Glutamatergic neuron (in vitro differentiated cells): Measurements from ENCODE around the gene NR0B2. TPM values are rescaled to one million over a fixed set of nuclear protein-coding genes. Genes with fewer than 3 reads are reported as not detected.
"Not testable (repeated sequence)": the region's sequence is repeated elsewhere in the genome, so short reads cannot be mapped to it uniquely, and the experiment has no call there.

Source experiments
- DNase-seq: peaks from one replicate; pipeline ENCODE4 v3.0.0; 2022
- H3K27ac Mint-ChIP-seq: one replicate; pipeline ENCODE4 v1.8.0; 2020; ENCODE audit warnings: mild to moderate bottlenecking, mixed read lengths, inconsistent platforms; ENCODE audit not compliant: unreplicated experiment
- H3K27me3 Mint-ChIP-seq: one replicate; pipeline ENCODE4 v1.8.0; 2020; ENCODE audit warnings: mild to moderate bottlenecking, moderate library complexity, mixed read lengths, inconsistent platforms; ENCODE audit not compliant: unreplicated experiment
- H3K36me3 Mint-ChIP-seq: one replicate; pipeline ENCODE4 v1.8.0; 2020; ENCODE audit warnings: mild to moderate bottlenecking, mixed read lengths, inconsistent platforms; ENCODE audit not compliant: unreplicated experiment
- H3K4me1 Mint-ChIP-seq: one replicate; pipeline ENCODE4 v1.8.0; 2020; ENCODE audit warnings: mild to moderate bottlenecking, low read depth, mixed read lengths, inconsistent platforms; ENCODE audit not compliant: unreplicated experiment
- H3K4me3 Mint-ChIP-seq: one replicate; pipeline ENCODE4 v1.8.0; 2020; ENCODE audit warnings: mild to moderate bottlenecking, mixed read lengths, inconsistent platforms; ENCODE audit not compliant: unreplicated experiment
- H3K9me3 Mint-ChIP-seq: one replicate; pipeline ENCODE4 v1.8.0; 2020; ENCODE audit warnings: mild to moderate bottlenecking, moderate library complexity, mixed read lengths, inconsistent platforms; ENCODE audit not compliant: unreplicated experiment
- CTCF ChIP-seq: fragments of 200-600 bp; sonication (generic); IDR thresholded peaks from one replicate; pipeline ENCODE4 v1.5.0; 2021; ENCODE audit not compliant: partially characterized antibody, unreplicated experiment
- total RNA-seq: library from RNA; stranded (reverse); fragmentation: NEBNext Ultra II Directional; extraction: Animal tissue kit (Norgen Biotek cat#: 25700); gene quantifications from one replicate; pipeline ENCODE4 v1.2.1, GENCODE V29; 2021; ENCODE audit not compliant: unreplicated experiment

NR0B2 gene
- total RNA-seq, 1 donor from 2014 or later: not detected

DNA sequence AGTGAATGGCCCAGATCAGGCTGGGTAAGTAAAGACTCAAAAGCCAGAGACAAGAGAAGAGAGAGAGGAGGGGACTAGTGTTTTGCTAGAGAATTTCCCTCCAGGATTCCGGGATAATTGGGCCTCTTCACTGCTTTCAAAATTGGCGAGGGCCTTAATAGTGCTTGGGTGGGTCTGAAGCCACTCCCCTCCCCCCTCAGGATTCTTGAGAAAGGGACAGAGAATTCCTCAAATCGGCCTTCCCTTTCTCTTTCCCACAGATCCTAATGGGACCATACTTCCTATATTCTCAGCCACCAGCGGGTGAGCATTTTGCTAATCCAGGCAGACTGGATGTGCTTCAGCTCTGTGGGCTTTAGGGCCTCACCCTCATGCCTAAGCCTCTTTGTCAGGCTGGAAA lies 38.9 kb downstream of the NR0B2 start:
- Mint-ChIP-seq H3K9me3 (no peaks in the 10 kb centered on the region), H3K27ac (no peak overlapping the region), H3K4me3 (no peak overlapping the region), H3K36me3 (no peaks in the 10 kb centered on the region), H3K4me1 (no peaks in the 10 kb centered on the region), H3K27me3 (peaks cover 2% of the 10 kb centered on the region)
- no peak for TF ChIP-seq CTCF
- no peak for DNase-seq

DNA sequence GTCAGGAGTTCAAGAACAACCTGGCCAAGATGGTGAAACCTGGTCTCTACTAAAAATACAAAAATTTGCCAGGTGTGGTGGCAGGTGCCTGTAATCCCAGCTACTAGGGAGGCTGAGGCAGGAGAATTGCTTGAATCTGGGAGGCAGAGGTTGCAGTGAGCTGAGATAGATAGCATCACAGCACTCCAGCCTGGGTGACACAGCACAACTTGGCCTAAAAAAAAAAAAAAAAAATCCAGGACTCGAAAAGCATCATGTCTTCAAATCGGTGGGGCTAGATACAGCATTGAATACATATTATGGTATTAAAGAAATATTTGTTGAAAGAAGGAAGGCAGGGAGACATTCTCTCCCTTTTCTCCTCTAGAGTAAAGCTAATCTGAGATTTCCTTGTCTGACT lies 40.7 kb downstream of the NR0B2 start:
- H3K4me3 Mint-ChIP-seq, H3K27me3 Mint-ChIP-seq, DNase-seq, H3K36me3 Mint-ChIP-seq, H3K27ac Mint-ChIP-seq, H3K4me1 Mint-ChIP-seq, H3K9me3 Mint-ChIP-seq: not testable (repeated sequence)

- H3K27ac Mint-ChIP-seq: no peak overlapping the region
- peak overlapping the region; percentile 91 for H3K4me3 Mint-ChIP-seq
- peaks cover 1% of the 10 kb centered on the region for H3K9me3 Mint-ChIP-seq
- no peaks in the 10 kb centered on the region for H3K36me3 Mint-ChIP-seq
- peaks cover 11% of the 10 kb centered on the region for H3K4me1 Mint-ChIP-seq
- no peak for TF ChIP-seq CTCF
- DNase-seq: peak; percentile 95
- H3K27me3 Mint-ChIP-seq: peaks cover 10% of the 10 kb centered on the region
Measured at GRCh38 chr1:26864610-26865480, 48.9 kb downstream of the NR0B2 start.

- TF ChIP-seq CTCF: no peak
- Mint-ChIP-seq H3K27ac (no peak overlapping the region), H3K4me3 (peak overlapping the region; percentile 16), H3K9me3 (peaks cover 1% of the 10 kb centered on the region), H3K27me3 (peaks cover 10% of the 10 kb centered on the region), H3K36me3 (no peaks in the 10 kb centered on the region), H3K4me1 (peaks cover 11% of the 10 kb centered on the region)
- no peak for DNase-seq
Measured at GRCh38 chr1:26863685-26864077, 50.1 kb downstream of the NR0B2 start.

GRCh38 chr1:26862781-26863684 lies 50.7 kb downstream of the NR0B2 start, which contains the start of gene SFN:
Gene SFN, plus strand, starts transcription at chr1:26863149. Its CDS starts 64 bp downstream, at chr1:26863213.
- DNase-seq: no peak
- TF ChIP-seq CTCF: peak; percentile 22
- H3K4me3 Mint-ChIP-seq: peak within 1 kb of the TSS; percentile 16
- peaks cover 1% of the 10 kb centered on the region for H3K9me3 Mint-ChIP-seq
- peaks cover 14% of the 10 kb centered on the region for H3K4me1 Mint-ChIP-seq
- no peaks in the 10 kb centered on the region for H3K36me3 Mint-ChIP-seq
- H3K27me3 Mint-ChIP-seq: peaks cover 11% of the 10 kb centered on the region
- H3K27ac Mint-ChIP-seq: no peak within 1 kb of the TSS
